Choroid plexus epithelial cell (primary cell): ENCODE results near the gene TBX6.
A peak's percentile ranks its signal among the peaks of the same experiment; 100 is the strongest.

ENCODE experiments used
- DNase-seq: peaks from one replicate; pipeline ENCODE4 v3.0.0-alpha.2; 2010; ENCODE audit warnings: low read depth
- H3K4me3 ChIP-seq: 2 replicates; pipeline ENCODE4 v1.5.1; 2011; ENCODE audit warnings: low read depth, mild to moderate bottlenecking, control low read depth, low read length, moderate library complexity
- TF ChIP-seq, protein P1 (sequence below): conservative IDR thresholded peaks from 2 replicates; pipeline ENCODE4 v1.5.1; 2011; ENCODE audit warnings: low read depth, mild to moderate bottlenecking, control low read depth, inconsistent platforms, low read length, moderate library complexity

Gene TBX6

DNA sequence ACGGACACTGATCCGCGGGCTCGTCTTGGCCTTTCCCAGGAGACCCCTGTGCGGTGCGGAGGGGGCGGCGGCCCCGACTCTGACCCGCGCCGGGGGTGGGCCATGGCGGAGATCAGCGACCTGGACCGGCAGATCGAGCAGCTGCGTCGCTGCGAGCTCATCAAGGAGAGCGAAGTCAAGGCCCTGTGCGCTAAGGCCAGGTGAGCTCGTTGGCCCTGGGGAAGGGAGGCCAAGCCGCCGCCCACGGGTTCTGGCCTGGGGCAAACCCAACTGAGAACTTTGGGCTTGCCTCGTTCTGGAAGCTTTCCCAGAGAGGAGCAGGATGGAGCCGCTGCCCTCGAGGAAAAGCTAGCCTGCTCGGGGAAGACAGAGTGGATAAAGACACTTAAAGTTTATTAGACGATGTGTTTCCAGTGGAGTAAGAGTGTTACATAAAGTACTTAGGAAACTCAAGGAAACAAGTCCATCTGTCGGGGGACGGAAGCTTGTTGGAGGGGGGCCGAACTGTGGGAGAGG is 15.4 kb downstream of the TBX6 start:
- no peak for DNase-seq
- TF ChIP-seq, protein P1, sequence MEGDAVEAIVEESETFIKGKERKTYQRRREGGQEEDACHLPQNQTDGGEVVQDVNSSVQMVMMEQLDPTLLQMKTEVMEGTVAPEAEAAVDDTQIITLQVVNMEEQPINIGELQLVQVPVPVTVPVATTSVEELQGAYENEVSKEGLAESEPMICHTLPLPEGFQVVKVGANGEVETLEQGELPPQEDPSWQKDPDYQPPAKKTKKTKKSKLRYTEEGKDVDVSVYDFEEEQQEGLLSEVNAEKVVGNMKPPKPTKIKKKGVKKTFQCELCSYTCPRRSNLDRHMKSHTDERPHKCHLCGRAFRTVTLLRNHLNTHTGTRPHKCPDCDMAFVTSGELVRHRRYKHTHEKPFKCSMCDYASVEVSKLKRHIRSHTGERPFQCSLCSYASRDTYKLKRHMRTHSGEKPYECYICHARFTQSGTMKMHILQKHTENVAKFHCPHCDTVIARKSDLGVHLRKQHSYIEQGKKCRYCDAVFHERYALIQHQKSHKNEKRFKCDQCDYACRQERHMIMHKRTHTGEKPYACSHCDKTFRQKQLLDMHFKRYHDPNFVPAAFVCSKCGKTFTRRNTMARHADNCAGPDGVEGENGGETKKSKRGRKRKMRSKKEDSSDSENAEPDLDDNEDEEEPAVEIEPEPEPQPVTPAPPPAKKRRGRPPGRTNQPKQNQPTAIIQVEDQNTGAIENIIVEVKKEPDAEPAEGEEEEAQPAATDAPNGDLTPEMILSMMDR, result no peak
- peak overlapping the region; percentile 92 for H3K4me3 ChIP-seq

DNA sequence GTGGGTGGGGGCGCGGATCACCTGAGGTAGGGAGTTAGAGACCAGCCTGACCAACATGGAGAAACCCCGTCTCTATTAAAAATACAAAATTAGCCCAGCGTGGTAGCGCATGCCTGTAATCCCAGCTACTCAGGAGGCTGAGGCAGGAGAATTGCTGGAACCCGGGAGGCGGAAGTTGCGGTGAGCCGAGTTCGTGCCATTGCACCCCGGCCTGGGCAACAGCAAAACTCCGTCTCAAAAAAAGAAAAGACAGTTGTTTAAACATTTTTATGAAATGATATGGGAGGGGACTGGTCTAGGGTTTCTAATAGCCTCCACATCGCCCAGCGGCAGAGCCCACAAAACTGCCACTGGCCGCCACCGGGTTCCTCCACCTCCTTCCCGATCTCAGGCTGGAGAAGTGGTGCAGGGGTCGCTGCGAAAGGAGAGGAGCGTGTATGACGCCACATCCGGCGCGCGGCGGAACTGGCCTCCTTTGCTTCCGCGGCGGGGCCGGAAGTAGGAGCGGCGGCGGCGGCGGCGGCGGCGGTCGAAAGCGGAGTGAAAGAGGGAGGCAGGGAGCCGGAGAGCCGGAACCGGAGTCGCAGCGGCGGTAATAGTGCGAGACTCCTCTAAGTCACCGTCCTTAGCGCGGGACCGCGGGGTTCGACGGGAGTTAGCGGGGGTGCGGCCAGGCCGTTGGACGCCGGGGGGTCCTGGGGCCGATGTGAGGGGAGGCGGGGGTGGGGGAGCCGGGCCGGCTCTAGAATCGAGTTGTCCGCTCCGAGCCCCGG is 16.0 kb downstream of the TBX6 start, which contains the start of gene PPP4C:
Gene PPP4C, plus strand, starts transcription at position 492 of the 773 bp plus-strand sequence. CDS start 384 bp downstream, outside the sequence.
- TF ChIP-seq, protein P1, result peak; percentile 21
- peak within 1 kb of the TSS; percentile 92 for H3K4me3 ChIP-seq
- peak; percentile 90 for DNase-seq

DNA sequence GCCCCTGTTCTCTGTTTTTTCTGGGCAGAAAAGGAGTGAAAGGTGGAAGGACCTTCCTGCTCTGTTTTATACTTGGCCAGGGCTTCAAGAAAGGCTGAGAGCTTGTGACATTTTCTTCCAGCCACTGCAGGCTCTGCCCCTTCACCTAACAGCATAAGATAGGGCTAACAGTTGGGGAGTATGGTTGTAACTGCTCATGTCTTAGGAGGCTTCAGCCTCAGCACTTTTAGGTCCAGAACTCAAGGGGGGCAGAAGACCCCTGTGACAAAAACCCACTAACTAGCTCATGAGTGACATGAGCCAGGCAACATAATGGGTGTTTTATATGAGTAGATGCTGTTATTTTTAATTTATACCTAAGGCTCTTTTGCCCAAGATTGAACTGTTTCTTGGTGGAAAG is 21.2 kb downstream of the TBX6 start:
- no peak overlapping the region for H3K4me3 ChIP-seq
- TF ChIP-seq, protein P1, result no peak
- no peak for DNase-seq

DNA sequence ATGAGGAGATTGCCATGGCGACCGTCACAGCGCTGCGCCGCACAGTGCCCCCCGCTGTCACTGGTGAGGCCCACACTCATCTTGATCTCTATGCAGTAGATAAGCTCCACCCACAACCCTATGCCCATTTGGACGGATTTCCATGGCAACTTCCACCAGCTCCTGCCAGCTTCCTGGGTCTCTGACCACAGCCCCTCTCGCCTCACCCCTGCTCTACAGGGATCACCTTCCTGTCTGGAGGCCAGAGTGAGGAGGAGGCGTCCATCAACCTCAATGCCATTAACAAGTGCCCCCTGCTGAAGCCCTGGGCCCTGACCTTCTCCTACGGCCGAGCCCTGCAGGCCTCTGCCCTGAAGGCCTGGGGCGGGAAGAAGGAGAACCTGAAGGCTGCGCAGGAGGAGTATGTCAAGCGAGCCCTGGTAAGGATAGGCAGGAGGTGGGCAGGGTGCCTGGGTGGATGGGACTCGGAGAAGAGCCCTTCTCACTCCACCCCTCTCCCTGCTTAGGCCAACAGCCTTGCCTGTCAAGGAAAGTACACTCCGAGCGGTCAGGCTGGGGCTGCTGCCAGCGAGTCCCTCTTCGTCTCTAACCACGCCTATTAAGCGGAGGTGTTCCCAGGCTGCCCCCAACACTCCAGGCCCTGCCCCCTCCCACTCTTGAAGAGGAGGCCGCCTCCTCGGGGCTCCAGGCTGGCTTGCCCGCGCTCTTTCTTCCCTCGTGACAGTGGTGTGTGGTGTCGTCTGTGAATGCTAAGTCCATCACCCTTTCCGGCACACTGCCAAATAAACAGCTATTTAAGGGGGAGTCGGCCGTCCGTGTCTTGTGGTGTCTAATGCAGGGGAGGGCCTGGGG is 21.9 kb downstream of the TBX6 start:
- DNase-seq, result no peak
- TF ChIP-seq, protein P1, result no peak
- H3K4me3 ChIP-seq, result no peak overlapping the region

DNA sequence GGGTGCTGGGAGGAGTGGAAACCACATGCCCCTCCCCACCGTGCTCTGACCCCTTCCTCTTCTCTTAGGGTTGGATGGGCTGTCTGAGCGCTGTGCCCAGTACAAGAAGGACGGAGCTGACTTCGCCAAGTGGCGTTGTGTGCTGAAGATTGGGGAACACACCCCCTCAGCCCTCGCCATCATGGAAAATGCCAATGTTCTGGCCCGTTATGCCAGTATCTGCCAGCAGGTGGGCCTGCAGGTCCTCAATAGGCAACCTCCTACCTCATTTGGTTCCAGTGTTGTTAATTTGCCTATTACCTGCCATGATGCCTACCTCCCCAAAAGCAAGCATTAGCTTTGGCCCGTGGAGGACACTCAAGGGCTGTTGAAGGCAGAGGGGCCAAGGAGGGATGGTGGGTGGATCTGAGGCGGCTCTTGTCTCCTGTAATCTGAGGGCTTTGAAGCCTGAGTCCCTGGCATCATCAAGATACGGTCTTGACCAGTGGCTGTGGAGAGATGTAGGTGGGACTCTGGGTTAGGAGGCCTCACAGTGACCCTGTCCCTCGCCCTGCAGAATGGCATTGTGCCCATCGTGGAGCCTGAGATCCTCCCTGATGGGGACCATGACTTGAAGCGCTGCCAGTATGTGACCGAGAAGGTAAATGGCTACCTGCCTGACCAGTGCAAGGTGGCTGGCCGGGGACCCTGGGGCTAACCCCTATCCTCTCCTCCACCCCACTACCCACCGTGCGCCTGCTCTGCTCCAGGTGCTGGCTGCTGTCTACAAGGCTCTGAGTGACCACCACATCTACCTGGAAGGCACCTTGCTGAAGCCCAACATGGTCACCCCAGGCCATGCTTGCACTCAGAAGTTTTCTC is 22.7 kb downstream of the TBX6 start:
- no peak overlapping the region for H3K4me3 ChIP-seq
- peak; percentile 41 for DNase-seq

DNA sequence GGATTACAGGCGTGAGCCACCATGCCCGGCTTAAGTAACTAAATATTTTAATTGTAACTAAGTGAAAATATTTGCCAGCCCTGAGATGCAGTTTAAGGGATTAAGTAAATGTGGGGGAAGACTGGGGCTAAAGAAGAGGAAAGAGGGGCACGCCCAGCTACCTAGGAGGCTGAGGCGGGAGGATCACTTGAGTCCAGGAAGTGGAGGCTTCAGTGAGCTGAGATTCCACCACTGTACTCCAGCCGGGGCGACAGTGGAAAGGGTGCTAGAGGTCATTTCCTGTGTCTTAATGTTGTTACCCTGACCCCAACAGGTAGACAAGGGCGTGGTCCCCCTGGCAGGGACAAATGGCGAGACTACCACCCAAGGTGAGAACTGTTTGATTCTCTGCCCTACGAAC is 23.4 kb downstream of the TBX6 start:
- DNase-seq, result no peak
- TF ChIP-seq, protein P1, result no peak
- H3K4me3 ChIP-seq, result no peak overlapping the region

More for the DNA sequence above, 22.7 kb downstream of the TBX6 start:
- TF ChIP-seq, protein P1, result peak; percentile 69
